GM19467 (cell line): ENCODE data around the gene ZIC1.

Experiments used
- ATAC-seq: cut with Tn5 transposase; IDR thresholded peaks from one replicate; pipeline ENCODE4 v1.9.1; 2021; ENCODE audit warnings: mild to moderate bottlenecking, moderate library complexity; ENCODE audit not compliant: unreplicated experiment

The ZIC1 gene

GRCh38 chr3:147394884-147395225 is 14.3 kb upstream of the ZIC1 start:
- ATAC-seq, result no peak

- no peak for ATAC-seq
Observed at GRCh38 chr3:147395899-147396711, 13.1 kb upstream of the ZIC1 start.

- ATAC-seq, result no peak
Observed at GRCh38 chr3:147396712-147397046, 12.5 kb upstream of the ZIC1 start.

- ATAC-seq, result no peak
Observed at GRCh38 chr3:147397155-147397874, 11.8 kb upstream of the ZIC1 start.

- ATAC-seq, result no peak
Observed at GRCh38 chr3:147397875-147398812, 11.0 kb upstream of the ZIC1 start.

GRCh38 chr3:147398813-147399534 is 10.2 kb upstream of the ZIC1 start:
- no peak for ATAC-seq

GRCh38 chr3:147400111-147400510 is 9.1 kb upstream of the ZIC1 start:
- ATAC-seq, result no peak

GRCh38 chr3:147400999-147401398 is 8.2 kb upstream of the ZIC1 start:
- no peak for ATAC-seq

- ATAC-seq, result no peak
Observed at GRCh38 chr3:147401421-147401820, 7.7 kb upstream of the ZIC1 start.

- no peak for ATAC-seq
Observed at GRCh38 chr3:147402159-147402558, 7.0 kb upstream of the ZIC1 start.

GRCh38 chr3:147403511-147403910 is 5.7 kb upstream of the ZIC1 start:
- ATAC-seq, result no peak

- no peak for ATAC-seq
Observed at GRCh38 chr3:147404000-147404799, 5.0 kb upstream of the ZIC1 start.

GRCh38 chr3:147404800-147405230 is 4.3 kb upstream of the ZIC1 start:
- ATAC-seq, result no peak

- ATAC-seq, result no peak
Observed at GRCh38 chr3:147405231-147406027, 3.7 kb upstream of the ZIC1 start.

- ATAC-seq, result no peak
Observed at GRCh38 chr3:147406028-147406931, 2.9 kb upstream of the ZIC1 start, which contains the start of gene ZIC4. TSS of gene ZIC4 (minus strand) at chr3:147406543. CDS start at chr3:147402797, 3,746 bp downstream.

GRCh38 chr3:147407114-147407497 is 2.1 kb upstream of the ZIC1 start:
- no peak for ATAC-seq

GRCh38 chr3:147407498-147408187 is 1.5 kb upstream of the ZIC1 start:
- ATAC-seq, result no peak
